Inflammatory macrophage (primary cell): ENCODE data around the gene ZNF70.

Experiments
- DNase-seq, 2 donors: peaks; one replicate each; pipeline ENCODE4 v3.0.0-alpha.2; 2020 to 2022
- total RNA-seq, 18 experiments: gene quantifications; one replicate each; lab custom pipeline; 2026; ENCODE audit warnings: mixed read lengths in 6 of 18, inconsistent platforms in 2 of 18; lab: John Stamatoyannopoulos, UW

ZNF70 gene
- total RNA-seq, result 1.5 to 9.0 (median 4.1) reads per million in 18 experiments

- DNase-seq, result peak; percentile 55 to 82
Observed at GRCh38 chr22:23750714-23751440, at the start of gene ZNF70. TSS of gene ZNF70 (minus strand) at chr22:23751112. CDS start at chr22:23745140, 5,972 bp downstream.

GRCh38 chr22:23796461-23796860 is 45.5 kb upstream of the ZNF70 start:
- DNase-seq, result no peak

- DNase-seq, result no peak
Observed at GRCh38 chr22:23793326-23793725, 42.4 kb upstream of the ZNF70 start.

- no peak for DNase-seq
Observed at GRCh38 chr22:23791738-23792645, 41.1 kb upstream of the ZNF70 start.

GRCh38 chr22:23790819-23791737 is 40.2 kb upstream of the ZNF70 start:
- no peak for DNase-seq

- no peak for DNase-seq
Observed at GRCh38 chr22:23789638-23790037, 38.7 kb upstream of the ZNF70 start.

- no peak for DNase-seq
Observed at GRCh38 chr22:23789121-23789520, 38.2 kb upstream of the ZNF70 start.

- DNase-seq, result no peak
Observed at GRCh38 chr22:23787910-23788309, 37.0 kb upstream of the ZNF70 start.

GRCh38 chr22:23787600-23787896 is 36.6 kb upstream of the ZNF70 start:
- no peak for DNase-seq

GRCh38 chr22:23786752-23787599 is 36.1 kb upstream of the ZNF70 start, which contains the start of gene SMARCB1:
TSS of gene SMARCB1 (plus strand) at chr22:23786966. CDS start at chr22:23787170, 204 bp downstream.
- DNase-seq, result peak; percentile 90 to 94

- DNase-seq, result no peak
Observed at GRCh38 chr22:23786261-23786710, 35.4 kb upstream of the ZNF70 start.

- no peak for DNase-seq
Observed at GRCh38 chr22:23784215-23784732, 33.4 kb upstream of the ZNF70 start.

- no peak for DNase-seq
Observed at GRCh38 chr22:23783265-23784150, 32.6 kb upstream of the ZNF70 start.

- no peak for DNase-seq
Observed at GRCh38 chr22:23782703-23783102, 31.8 kb upstream of the ZNF70 start.

- DNase-seq, result no peak
Observed at GRCh38 chr22:23782252-23782651, 31.3 kb upstream of the ZNF70 start.

- no peak for DNase-seq
Observed at GRCh38 chr22:23781511-23782183, 30.7 kb upstream of the ZNF70 start.

- DNase-seq, result no peak
Observed at GRCh38 chr22:23781065-23781464, 30.2 kb upstream of the ZNF70 start.

- no peak for DNase-seq
Observed at GRCh38 chr22:23780146-23780748, 29.3 kb upstream of the ZNF70 start.

- DNase-seq, result no peak
Observed at GRCh38 chr22:23779731-23780130, 28.8 kb upstream of the ZNF70 start.
